A549 (cell line): ENCODE measurements around the gene EXOC7. TPM values are rescaled to one million over a fixed set of nuclear protein-coding genes. Genes with fewer than 3 reads are reported as not detected.

Experiments
- ATAC-seq, 2 experiments: fragments of 200-7000 bp in 1 of 2; fragments of >200 bp in 1 of 2; cut with Nextera tagmentation in 1 of 2; cut with Tn5 transposase in 1 of 2; 3 replicates each; pipeline versions ENCODE4 v1.8.0 to v1.9.1; 2018 to 2020; ENCODE audit warnings: mild to moderate bottlenecking in 1 of 2, moderate library complexity in 1 of 2
- CTCF ChIA-PET: fragments of 300-600 bp; sonication (Branson Sonifier 250); formaldehyde crosslinking; extraction: SDS; loops from one replicate; lab custom pipeline; 2021; ENCODE audit warnings: antibody characterized with exemption, inconsistent platforms; lab: Yijun Ruan, JAX
- POLR2A ChIA-PET: fragments of 350-600 bp; formaldehyde crosslinking; extraction: SDS; loops from one replicate; lab custom pipeline; 2021; ENCODE audit warnings: antibody characterized with exemption, inconsistent platforms; lab: Yijun Ruan, JAX
- DNase-seq, 2 experiments: peaks; one replicate each; pipeline versions ENCODE4 v3.0.0 to v3.0.0-alpha.2; 2011 to 2016; ENCODE audit warnings: low read depth in 1 of 2, low spot score in 1 of 2
- FAIRE-seq: peaks from 2 replicates; lab custom pipeline; 2011; peaks lifted over from hg19 to GRCh38; lab: Jason Lieb, UNC
- H3K27ac ChIP-seq, 2 experiments: fragments of >200 bp; sonication (Bioruptor Twin); formaldehyde crosslinking; 3 replicates each; pipeline ENCODE4 v1.5.1; 2016 to 2017
- H3K4me1 ChIP-seq: fragments of >200 bp; sonication (Bioruptor Twin); formaldehyde crosslinking; 3 replicates; pipeline ENCODE4 v1.6.1; 2016
- H3K4me2 ChIP-seq: fragments of >200 bp; sonication (Bioruptor Twin); formaldehyde crosslinking; 3 replicates; pipeline ENCODE4 v1.6.1; 2016
- H3K4me3 ChIP-seq: fragments of >200 bp; sonication (Bioruptor Twin); formaldehyde crosslinking; 3 replicates; pipeline ENCODE4 v1.5.1; 2016
- H3K9me3 ChIP-seq: fragments of >200 bp; sonication (Bioruptor Twin); formaldehyde crosslinking; 3 replicates; pipeline ENCODE4 v1.6.1; 2016
- BHLHE40 ChIP-seq: IDR thresholded peaks from 2 replicates; pipeline ENCODE4 v1.6.1; 2012; ENCODE audit warnings: low read depth, low read length, inconsistent platforms
- EHMT2 ChIP-seq: fragments of 200-600 bp; sonication (generic); IDR thresholded peaks from 2 replicates; pipeline ENCODE4 v1.6.1; 2016; ENCODE audit warnings: antibody characterized with exemption, low read depth, mild to moderate bottlenecking, moderate library complexity
- EP300 ChIP-seq, 2 experiments: fragments of >200 bp; sonication (Bioruptor Twin); formaldehyde crosslinking; IDR thresholded peaks; 2 replicates in 1 of 2; 3 replicates in 1 of 2; pipeline ENCODE4 v1.6.1; 2016 to 2017
- ESRRA ChIP-seq: fragments of 150-350 bp; IDR thresholded peaks from 2 replicates; pipeline ENCODE4 v1.6.1; 2014; ENCODE audit warnings: mild to moderate bottlenecking, low read length, borderline replicate concordance
- FOSB ChIP-seq: fragments of 250-450 bp; sonication (Bioruptor Pico); IDR thresholded peaks from 2 replicates; pipeline ENCODE4 v1.5.0; 2020; ENCODE audit warnings: mild to moderate bottlenecking, moderate library complexity
- FOXS1 ChIP-seq: fragments of 250-450 bp; sonication (Bioruptor Pico); IDR thresholded peaks from 2 replicates; pipeline ENCODE4 v1.5.0; 2020; ENCODE audit warnings: mild to moderate bottlenecking, moderate library complexity
- GATA3 ChIP-seq: IDR thresholded peaks from 2 replicates; pipeline ENCODE4 v1.6.1; 2012; ENCODE audit warnings: borderline replicate concordance
- HEYL ChIP-seq: fragments of 250-450 bp; sonication (Bioruptor Pico); IDR thresholded peaks from 2 replicates; pipeline ENCODE4 v1.8.0; 2021; ENCODE audit warnings: mild to moderate bottlenecking, moderate library complexity
- HOXB5 ChIP-seq: fragments of 250-450 bp; sonication (Bioruptor Pico); IDR thresholded peaks from 2 replicates; pipeline ENCODE4 v1.5.0; 2020; ENCODE audit warnings: mild to moderate bottlenecking, moderate library complexity
- KDM5A ChIP-seq: fragments of 200-600 bp; sonication (generic); IDR thresholded peaks from 2 replicates; pipeline ENCODE4 v1.6.1; 2016; ENCODE audit warnings: antibody characterized with exemption, mild to moderate bottlenecking
- NFE2L2 ChIP-seq: fragments of 150-350 bp; conservative IDR thresholded peaks from 2 replicates; pipeline ENCODE4 v1.6.1; 2014; ENCODE audit warnings: low read length
- POLR2AphosphoS2 ChIP-seq: conservative IDR thresholded peaks from 2 replicates; pipeline ENCODE4 v1.6.1; 2012; ENCODE audit warnings: low read length, improper control_type of control experiment, inconsistent platforms
- RAD21 ChIP-seq, 2 experiments: fragments of >200 bp in 1 of 2; sonication (Bioruptor Twin) in 1 of 2; formaldehyde crosslinking in 1 of 2; IDR thresholded peaks in 1 of 2; conservative IDR thresholded peaks in 1 of 2; 2 replicates in 1 of 2; 3 replicates in 1 of 2; pipeline ENCODE4 v1.6.1; 2012 to 2018; ENCODE audit warnings: inconsistent platforms in 1 of 2
- RCOR1 ChIP-seq: fragments of 150-350 bp; IDR thresholded peaks from 2 replicates; pipeline ENCODE4 v1.6.1; 2014; ENCODE audit warnings: antibody characterized with exemption, low read length, low read depth
- RFX5 ChIP-seq: fragments of 450-650 bp; IDR thresholded peaks from 2 replicates; pipeline ENCODE4 v1.7.1; 2014; ENCODE audit warnings: antibody characterized with exemption, mild to moderate bottlenecking, moderate library complexity
- RNF2 ChIP-seq: fragments of 200-600 bp; sonication (generic); IDR thresholded peaks from 2 replicates; pipeline ENCODE4 v1.6.1; 2016; ENCODE audit warnings: low read depth, mild to moderate bottlenecking, antibody characterized with exemption, moderate library complexity, borderline replicate concordance
- SREBF2 ChIP-seq: fragments of 450-650 bp; IDR thresholded peaks from 2 replicates; pipeline ENCODE4 v1.6.1; 2014; ENCODE audit warnings: mild to moderate bottlenecking, moderate library complexity
- ZNF302 ChIP-seq: fragments of 250-450 bp; sonication (Bioruptor Pico); IDR thresholded peaks from 2 replicates; pipeline ENCODE4 v1.9.0; 2021; ENCODE audit warnings: inconsistent platforms, mild to moderate bottlenecking, moderate library complexity
- ZSCAN20 ChIP-seq: fragments of 250-450 bp; sonication (Bioruptor Pico); IDR thresholded peaks from 2 replicates; pipeline ENCODE4 v1.8.0; 2022; ENCODE audit warnings: mild to moderate bottlenecking, moderate library complexity
- WGBS: methylation state at CpG from one replicate; pipeline ENCODE4 v1.1.6; 2017; ENCODE audit errors: missing lambda C conversion rate; 5-methylcytosine and 5-hydroxymethylcytosine counted together
- polyA plus RNA-seq, 4 experiments: library from polyadenylated mRNA; depleted of rRNA in 3 of 4; stranded (reverse); fragments of >200 nt; fragmentation: RNase III in 1 of 4; extraction: RNeasy Plus Mini Kit Qiagen cat#74134 plus additional on column Dnase treatment in 1 of 4; gene quantifications; 2 replicates in 3 of 4; 3 replicates in 1 of 4; pipeline ENCODE4 v1.2.3, GENCODE V29; 2011 to 2017
- TF ChIP-seq, protein P1 (sequence below): fragments of 450-650 bp; IDR thresholded peaks from 2 replicates; pipeline ENCODE4 v1.6.1; 2014; ENCODE audit warnings: antibody characterized with exemption
- TF ChIP-seq, protein P2 (sequence below): IDR thresholded peaks from 2 replicates; pipeline ENCODE4 v1.6.1; 2012; ENCODE audit warnings: low read depth, borderline replicate concordance
- TF ChIP-seq, protein P3 (sequence below): fragments of 250-450 bp; sonication (Bioruptor Pico); IDR thresholded peaks from 2 replicates; pipeline ENCODE4 v1.5.0; 2021; ENCODE audit warnings: mild to moderate bottlenecking, moderate library complexity, borderline replicate concordance

Gene EXOC7
- polyA plus RNA-seq, 2 of the 4 experiments (the other 2 are of a cell fraction): 64.5 to 72.3 TPM

DNA sequence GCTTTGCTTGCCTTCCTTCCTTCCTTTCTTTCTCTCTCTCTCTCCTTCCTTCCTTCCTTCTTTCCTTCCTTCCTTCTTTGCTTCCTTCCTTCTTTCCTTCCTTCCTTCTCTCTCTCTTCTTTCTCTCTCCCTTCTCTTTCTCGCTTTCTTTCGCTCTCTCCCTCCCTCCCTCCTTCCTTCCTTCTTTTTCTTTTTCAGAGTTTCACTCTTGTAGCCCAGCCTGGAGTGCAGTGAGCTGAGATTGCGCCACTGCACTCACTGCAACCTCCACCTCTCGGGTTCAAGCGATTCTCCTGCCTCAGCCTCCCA lies 19.6 kb upstream of the EXOC7 start:
- ATAC-seq (no peak), FAIRE-seq (no peak), DNase-seq (no peak)
- 84% methylated on average over 5 of the region's 5 CpGs for WGBS
- no peak for TF ChIP-seq FOXS1 (CRISPR knock-in tag)
- TF ChIP-seq, protein P1, sequence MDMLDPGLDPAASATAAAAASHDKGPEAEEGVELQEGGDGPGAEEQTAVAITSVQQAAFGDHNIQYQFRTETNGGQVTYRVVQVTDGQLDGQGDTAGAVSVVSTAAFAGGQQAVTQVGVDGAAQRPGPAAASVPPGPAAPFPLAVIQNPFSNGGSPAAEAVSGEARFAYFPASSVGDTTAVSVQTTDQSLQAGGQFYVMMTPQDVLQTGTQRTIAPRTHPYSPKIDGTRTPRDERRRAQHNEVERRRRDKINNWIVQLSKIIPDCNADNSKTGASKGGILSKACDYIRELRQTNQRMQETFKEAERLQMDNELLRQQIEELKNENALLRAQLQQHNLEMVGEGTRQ: no peak
- TF ChIP-seq EHMT2: no peak
- TF ChIP-seq EP300 (IDR thresholded peaks at IDR 0.05): no peak
- no peak for TF ChIP-seq BHLHE40
- TF ChIP-seq SREBF2: no peak
- TF ChIP-seq ESRRA: no peak
- no peak for TF ChIP-seq ZNF302 (CRISPR knock-in tag)
- no peak for TF ChIP-seq RNF2
- TF ChIP-seq ZSCAN20 (CRISPR knock-in tag): no peak
- TF ChIP-seq, protein P2, sequence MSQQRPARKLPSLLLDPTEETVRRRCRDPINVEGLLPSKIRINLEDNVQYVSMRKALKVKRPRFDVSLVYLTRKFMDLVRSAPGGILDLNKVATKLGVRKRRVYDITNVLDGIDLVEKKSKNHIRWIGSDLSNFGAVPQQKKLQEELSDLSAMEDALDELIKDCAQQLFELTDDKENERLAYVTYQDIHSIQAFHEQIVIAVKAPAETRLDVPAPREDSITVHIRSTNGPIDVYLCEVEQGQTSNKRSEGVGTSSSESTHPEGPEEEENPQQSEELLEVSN: no peak
- TF ChIP-seq NFE2L2: no peak
- TF ChIP-seq HOXB5: no peak
- ChIA-PET CTCF (interaction anchor here (0.8 to 38.7 kb wide), 15 partner anchors 11 to 275 kb away, joined by 3 to 755 read pairs (median 5); partner anchors contain the start of genes EXOC7, FOXJ1 and MRPL38), POLR2A (no interaction called here)
- Histone ChIP-seq H3K4me1 (peaks cover 6% of the 10 kb centered on the region), H3K9me3 (no peaks in the 10 kb centered on the region), H3K4me2 (no peak overlapping the region), H3K27ac (peak overlapping the region in 1 of 2 experiments; percentile 90; a peak in 2 of 6 replicates), H3K4me3 (no peak overlapping the region)

DNA sequence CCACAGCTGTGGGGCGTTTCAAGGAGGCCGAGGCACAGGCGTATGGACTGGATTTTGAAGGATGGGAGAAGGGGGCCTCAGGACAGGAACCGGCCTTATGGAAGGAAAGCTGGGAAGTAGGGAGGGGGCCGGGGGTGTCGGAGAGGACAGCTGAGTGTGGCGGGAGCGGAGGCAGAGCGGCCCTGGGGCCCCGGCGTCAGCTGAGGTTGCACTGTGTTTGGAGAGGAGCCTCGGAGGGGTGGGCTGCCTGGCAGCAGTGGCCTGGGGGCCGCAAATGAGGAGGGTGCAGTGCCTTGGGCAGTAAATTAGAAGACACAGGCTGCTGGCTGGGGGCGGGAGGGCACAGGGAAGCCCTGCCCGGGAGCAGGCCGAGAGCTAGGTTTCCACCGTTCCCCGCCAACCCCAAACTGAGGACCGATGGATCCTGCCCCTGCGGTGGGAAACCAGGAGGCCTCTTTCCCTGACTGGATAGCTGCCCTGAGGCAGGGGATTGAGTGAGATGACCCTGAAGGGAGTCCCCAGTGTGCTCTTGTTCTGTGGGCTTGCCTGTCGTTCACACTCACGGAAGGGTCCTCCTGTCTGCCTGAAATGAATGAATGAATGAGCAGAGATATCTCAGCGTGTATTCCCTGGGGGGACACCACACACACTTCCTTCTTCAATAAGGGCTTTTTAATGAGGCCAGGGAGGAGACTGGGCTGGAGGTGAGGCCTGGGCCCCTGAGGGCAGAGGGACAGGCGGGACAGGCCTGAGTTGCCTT lies 19.0 kb upstream of the EXOC7 start:
- DNase-seq: no peak
- 93% methylated on average over 22 of the region's 24 CpGs for WGBS
- no peak for FAIRE-seq
- no peaks in the 10 kb centered on the region for H3K9me3 ChIP-seq
- CTCF ChIA-PET: interaction anchor here (0.5 to 38.7 kb wide), 19 partner anchors 11 to 275 kb away, joined by 3 to 755 read pairs (median 6); partner anchors contain the start of genes EXOC7 and FOXJ1
- TF ChIP-seq RCOR1 (no peak), RFX5 (no peak), HEYL (CRISPR knock-in tag) (no peak), FOSB (CRISPR knock-in tag) (no peak), KDM5A (no peak), RAD21 (conservative IDR thresholded peaks at IDR 0.05 in 1 of 2, IDR thresholded peaks at IDR 0.05 in 1 of 2) (no peak), POLR2AphosphoS2 (no peak), GATA3 (no peak)
- TF ChIP-seq, protein P3, sequence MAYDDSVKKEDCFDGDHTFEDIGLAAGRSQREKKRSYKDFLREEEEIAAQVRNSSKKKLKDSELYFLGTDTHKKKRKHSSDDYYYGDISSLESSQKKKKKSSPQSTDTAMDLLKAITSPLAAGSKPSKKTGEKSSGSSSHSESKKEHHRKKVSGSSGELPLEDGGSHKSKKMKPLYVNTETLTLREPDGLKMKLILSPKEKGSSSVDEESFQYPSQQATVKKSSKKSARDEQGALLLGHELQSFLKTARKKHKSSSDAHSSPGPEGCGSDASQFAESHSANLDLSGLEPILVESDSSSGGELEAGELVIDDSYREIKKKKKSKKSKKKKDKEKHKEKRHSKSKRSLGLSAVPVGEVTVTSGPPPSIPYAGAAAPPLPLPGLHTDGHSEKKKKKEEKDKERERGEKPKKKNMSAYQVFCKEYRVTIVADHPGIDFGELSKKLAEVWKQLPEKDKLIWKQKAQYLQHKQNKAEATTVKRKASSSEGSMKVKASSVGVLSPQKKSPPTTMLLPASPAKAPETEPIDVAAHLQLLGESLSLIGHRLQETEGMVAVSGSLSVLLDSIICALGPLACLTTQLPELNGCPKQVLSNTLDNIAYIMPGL (CRISPR knock-in tag): no peak
- TF ChIP-seq, all 56 proteins: peak for 0
- no peak overlapping the region for H3K4me3 ChIP-seq
- no peak overlapping the region for H3K4me2 ChIP-seq
- H3K4me1 ChIP-seq: peaks cover 5% of the 10 kb centered on the region
- ATAC-seq: no peak
- peak overlapping the region in 1 of 2 experiments; percentile 90; a peak in 4 of 6 replicates for H3K27ac ChIP-seq
- POLR2A ChIA-PET: no interaction called here
